Measurements from ENCODE around the gene BPIFB3. TPM values are rescaled to one million over a fixed set of nuclear protein-coding genes. Genes with fewer than 3 reads are reported as not detected.

Gene BPIFB3
- total and polyA plus RNA-seq, 2 of the 13 experiments (the other 11 are each of a cell fraction or from before 2014, with no cell fraction given) = 0.09 TPM; not detected in 1

GRCh38 chr20:33095902-33096584 lies 42.3 kb downstream of the BPIFB3 start (continued):
- 0 out of 2 replicates have a peak, but pooled peaks have one; percentile 34 for TF ChIP-seq GMEB1 (CRISPR knock-in tag; IDR thresholded peaks at IDR 0.05; ENCODE audit: borderline replicate concordance)
- TF ChIP-seq, protein P1, sequence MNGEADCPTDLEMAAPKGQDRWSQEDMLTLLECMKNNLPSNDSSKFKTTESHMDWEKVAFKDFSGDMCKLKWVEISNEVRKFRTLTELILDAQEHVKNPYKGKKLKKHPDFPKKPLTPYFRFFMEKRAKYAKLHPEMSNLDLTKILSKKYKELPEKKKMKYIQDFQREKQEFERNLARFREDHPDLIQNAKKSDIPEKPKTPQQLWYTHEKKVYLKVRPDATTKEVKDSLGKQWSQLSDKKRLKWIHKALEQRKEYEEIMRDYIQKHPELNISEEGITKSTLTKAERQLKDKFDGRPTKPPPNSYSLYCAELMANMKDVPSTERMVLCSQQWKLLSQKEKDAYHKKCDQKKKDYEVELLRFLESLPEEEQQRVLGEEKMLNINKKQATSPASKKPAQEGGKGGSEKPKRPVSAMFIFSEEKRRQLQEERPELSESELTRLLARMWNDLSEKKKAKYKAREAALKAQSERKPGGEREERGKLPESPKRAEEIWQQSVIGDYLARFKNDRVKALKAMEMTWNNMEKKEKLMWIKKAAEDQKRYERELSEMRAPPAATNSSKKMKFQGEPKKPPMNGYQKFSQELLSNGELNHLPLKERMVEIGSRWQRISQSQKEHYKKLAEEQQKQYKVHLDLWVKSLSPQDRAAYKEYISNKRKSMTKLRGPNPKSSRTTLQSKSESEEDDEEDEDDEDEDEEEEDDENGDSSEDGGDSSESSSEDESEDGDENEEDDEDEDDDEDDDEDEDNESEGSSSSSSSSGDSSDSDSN (CRISPR knock-in tag; IDR thresholded peaks at IDR 0.05) = 0 out of 2 replicates have a peak, but pooled peaks have one; percentile 18
- peak; percentile 75 for TF ChIP-seq PPARG (CRISPR knock-in tag; conservative IDR thresholded peaks at IDR 0.05)
- TF ChIP-seq ZNF136 (CRISPR knock-in tag; IDR thresholded peaks at IDR 0.05; ENCODE audit: low read depth) = 0 out of 2 replicates have a peak, but pooled peaks have one; percentile 58
- peak; percentile 73; the same call in 1 of the 2 replicates for TF ChIP-seq ZNF567 (CRISPR knock-in tag; IDR thresholded peaks at IDR 0.05; ENCODE audit: borderline replicate concordance)
- TF ChIP-seq MAX (IDR thresholded peaks at IDR 0.05) = peak; percentile 62; the same call in 1 of the 2 replicates
- peak; percentile 44 for TF ChIP-seq ZFX (CRISPR knock-in tag; IDR thresholded peaks at IDR 0.05; ENCODE audit: low read depth)
- TF ChIP-seq ZNF34 (CRISPR knock-in tag; IDR thresholded peaks at IDR 0.05; ENCODE audit: borderline replicate concordance) = 0 out of 2 replicates have a peak, but pooled peaks have one; percentile 29
- TF ChIP-seq ZNF883 (CRISPR knock-in tag; IDR thresholded peaks at IDR 0.05; ENCODE audit: not compliant biosample characterization) = peak; percentile 47
- peak; percentile 92 for TF ChIP-seq ZNF124 (CRISPR knock-in tag; IDR thresholded peaks at IDR 0.05)
- TF ChIP-seq, protein P2, sequence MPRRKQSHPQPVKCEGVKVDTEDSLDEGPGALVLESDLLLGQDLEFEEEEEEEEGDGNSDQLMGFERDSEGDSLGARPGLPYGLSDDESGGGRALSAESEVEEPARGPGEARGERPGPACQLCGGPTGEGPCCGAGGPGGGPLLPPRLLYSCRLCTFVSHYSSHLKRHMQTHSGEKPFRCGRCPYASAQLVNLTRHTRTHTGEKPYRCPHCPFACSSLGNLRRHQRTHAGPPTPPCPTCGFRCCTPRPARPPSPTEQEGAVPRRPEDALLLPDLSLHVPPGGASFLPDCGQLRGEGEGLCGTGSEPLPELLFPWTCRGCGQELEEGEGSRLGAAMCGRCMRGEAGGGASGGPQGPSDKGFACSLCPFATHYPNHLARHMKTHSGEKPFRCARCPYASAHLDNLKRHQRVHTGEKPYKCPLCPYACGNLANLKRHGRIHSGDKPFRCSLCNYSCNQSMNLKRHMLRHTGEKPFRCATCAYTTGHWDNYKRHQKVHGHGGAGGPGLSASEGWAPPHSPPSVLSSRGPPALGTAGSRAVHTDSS (CRISPR knock-in tag; conservative IDR thresholded peaks at IDR 0.05) = 0 out of 2 replicates have a peak, but pooled peaks have one; percentile 22
- peak; percentile 59; the same call in 1 of the 2 replicates for TF ChIP-seq ZSCAN25 (CRISPR knock-in tag; IDR thresholded peaks at IDR 0.05)
- 0 out of 2 replicates have a peak, but pooled peaks have one; percentile 23 for TF ChIP-seq NCOA1 (CRISPR knock-in tag; IDR thresholded peaks at IDR 0.05)
- TF ChIP-seq PHF5A (CRISPR knock-in tag; IDR thresholded peaks at IDR 0.05; ENCODE audit: low read depth, unreplicated experiment) = peak; percentile 59
- TF ChIP-seq ZNF775 (CRISPR knock-in tag; IDR thresholded peaks at IDR 0.05; ENCODE audit: borderline replicate concordance) = 0 out of 2 replicates have a peak, but pooled peaks have one; percentile 45
- TF ChIP-seq ZGPAT (CRISPR knock-in tag; IDR thresholded peaks at IDR 0.05) = peak; percentile 72
- TF ChIP-seq RCOR2 (CRISPR knock-in tag; IDR thresholded peaks at IDR 0.05) = 0 out of 2 replicates have a peak, but pooled peaks have one; percentile 37
- 0 out of 2 replicates have a peak, but pooled peaks have one; percentile 23 for TF ChIP-seq ZNF335 (CRISPR knock-in tag; IDR thresholded peaks at IDR 0.05)
- TF ChIP-seq KDM4B (CRISPR knock-in tag; IDR thresholded peaks at IDR 0.05) = 0 out of 2 replicates have a peak, but pooled peaks have one; percentile 79
- TF ChIP-seq SALL1 (CRISPR knock-in tag; IDR thresholded peaks at IDR 0.05) = peak; percentile 71; the same call in 1 of the 2 replicates
- peak; percentile 84 for TF ChIP-seq FOXA3 (CRISPR knock-in tag; IDR thresholded peaks at IDR 0.05)
